Activated T-helper 1 cell treated with Interleukin-2 at 50 U/mL for 16 hours (primary cell): ENCODE measurements around the gene OR1F1.
"Not testable (repeated sequence)": the region's sequence is repeated elsewhere in the genome, so short reads cannot be mapped to it uniquely, and the experiment has no call there.

Experiments used
- DNase-seq: peaks from one replicate; pipeline ENCODE4 v3.0.0-alpha.2; 2020; ENCODE audit warnings: low read depth

The OR1F1 gene

GRCh38 chr16:3187798-3188674 is at the start of gene OR1F1:
OR1F1 (plus strand) TSS chr16:3188204.
- no peak for DNase-seq

- no peak for DNase-seq
Observed at GRCh38 chr16:3138342-3138741, 49.7 kb upstream of the OR1F1 start.

GRCh38 chr16:3138823-3139426 is 49.1 kb upstream of the OR1F1 start:
- DNase-seq: no peak

GRCh38 chr16:3139561-3139960 is 48.4 kb upstream of the OR1F1 start:
- DNase-seq: not testable (repeated sequence)

GRCh38 chr16:3140603-3141427 is 47.2 kb upstream of the OR1F1 start:
- no peak for DNase-seq

GRCh38 chr16:3141781-3142311 is 46.2 kb upstream of the OR1F1 start:
- no peak for DNase-seq

GRCh38 chr16:3142327-3142726 is 45.7 kb upstream of the OR1F1 start:
- DNase-seq: no peak

- DNase-seq: no peak
Observed at GRCh38 chr16:3142770-3143169, 45.2 kb upstream of the OR1F1 start.

- no peak for DNase-seq
Observed at GRCh38 chr16:3143189-3143588, 44.8 kb upstream of the OR1F1 start.

- DNase-seq: no peak
Observed at GRCh38 chr16:3143598-3144320, 44.2 kb upstream of the OR1F1 start.

GRCh38 chr16:3144321-3144983 is 43.6 kb upstream of the OR1F1 start:
- no peak for DNase-seq

- no peak for DNase-seq
Observed at GRCh38 chr16:3145151-3145550, 42.9 kb upstream of the OR1F1 start.

- DNase-seq: no peak
Observed at GRCh38 chr16:3145660-3146059, 42.3 kb upstream of the OR1F1 start.

GRCh38 chr16:3147046-3147756 is 40.8 kb upstream of the OR1F1 start:
- no peak for DNase-seq

GRCh38 chr16:3147757-3148104 is 40.3 kb upstream of the OR1F1 start:
- no peak for DNase-seq

- DNase-seq: no peak
Observed at GRCh38 chr16:3148256-3149192, 39.5 kb upstream of the OR1F1 start.

- no peak for DNase-seq
Observed at GRCh38 chr16:3149193-3149530, 38.8 kb upstream of the OR1F1 start.

- DNase-seq: no peak
Observed at GRCh38 chr16:3149630-3150345, 38.2 kb upstream of the OR1F1 start.
